ENCODE measurements around the gene TYROBP.

Gene TYROBP

GRCh38 chr19:35937345-35938281 is 29.5 kb upstream of the TYROBP start:
- peaks cover 20% of the 10 kb centered on the region for H3K4me1 ChIP-seq (ENCODE audit: low read depth, poor library complexity, severe bottlenecking)
- no peaks in the 10 kb centered on the region for H4K20me1 ChIP-seq (ENCODE audit: insufficient read depth)
- no peaks in the 10 kb centered on the region for H3K79me2 ChIP-seq (ENCODE audit: insufficient read depth, low read depth)
- no peak overlapping the region for H3K27ac ChIP-seq
- peak overlapping the region; percentile 83; the same call in 1 of the 2 replicates for H2AFZ ChIP-seq (ENCODE audit: low read depth)
- H3K36me3 ChIP-seq (ENCODE audit: insufficient read depth), result no peaks in the 10 kb centered on the region
- H3K9ac ChIP-seq, result no peak overlapping the region
- no peaks in the 10 kb centered on the region; the same call in 1 of the 2 replicates for H3K27me3 ChIP-seq (ENCODE audit: insufficient read depth, low read depth)
- no peak for TF ChIP-seq CTCF (conservative IDR thresholded peaks at IDR 0.05; ENCODE audit: low read depth, low read length)
- H3K4me3 ChIP-seq (IDR thresholded peaks at IDR 0.05; ENCODE audit: insufficient read depth, low read depth, low read length), result no peak overlapping the region
- H3K4me2 ChIP-seq, result peak overlapping the region; percentile 100

- Histone ChIP-seq H2AFZ (ENCODE audit: low read depth) (peak overlapping the region; percentile 83), H3K36me3 (ENCODE audit: insufficient read depth) (no peaks in the 10 kb centered on the region), H3K27me3 (ENCODE audit: insufficient read depth, low read depth) (no peaks in the 10 kb centered on the region; the same call in 1 of the 2 replicates), H3K4me1 (ENCODE audit: low read depth, poor library complexity, severe bottlenecking) (peaks cover 23% of the 10 kb centered on the region), H3K4me2 (peak overlapping the region; percentile 100), H3K79me2 (ENCODE audit: insufficient read depth, low read depth) (no peaks in the 10 kb centered on the region), H4K20me1 (ENCODE audit: insufficient read depth) (no peaks in the 10 kb centered on the region), H3K27ac (no peak overlapping the region), H3K9ac (peak overlapping the region; percentile 61), H3K4me3 (IDR thresholded peaks at IDR 0.05; ENCODE audit: insufficient read depth, low read depth, low read length) (no peak overlapping the region)
- TF ChIP-seq CTCF (conservative IDR thresholded peaks at IDR 0.05; ENCODE audit: low read depth, low read length), result no peak
Measured at GRCh38 chr19:35936738-35937268, 28.7 kb upstream of the TYROBP start.

- H3K9ac ChIP-seq, result peak within 1 kb of the TSS; percentile 61
- H3K4me1 ChIP-seq (ENCODE audit: low read depth, poor library complexity, severe bottlenecking), result peaks cover 24% of the 10 kb centered on the region
- H3K4me3 ChIP-seq (IDR thresholded peaks at IDR 0.05; ENCODE audit: insufficient read depth, low read depth, low read length), result no peak within 1 kb of the TSS
- H2AFZ ChIP-seq (ENCODE audit: low read depth), result peak within 1 kb of the TSS; percentile 89
- H3K36me3 ChIP-seq (ENCODE audit: insufficient read depth), result no peaks in the 10 kb centered on the region
- H3K27ac ChIP-seq, result no peak within 1 kb of the TSS
- no peak for TF ChIP-seq CTCF (conservative IDR thresholded peaks at IDR 0.05; ENCODE audit: low read depth, low read length)
- no peaks in the 10 kb centered on the region for H3K79me2 ChIP-seq (ENCODE audit: insufficient read depth, low read depth)
- H4K20me1 ChIP-seq (ENCODE audit: insufficient read depth), result no peaks in the 10 kb centered on the region
- no peaks in the 10 kb centered on the region; the same call in 1 of the 2 replicates for H3K27me3 ChIP-seq (ENCODE audit: insufficient read depth, low read depth)
- peak within 1 kb of the TSS; percentile 100 for H3K4me2 ChIP-seq
Measured at GRCh38 chr19:35935911-35936737, 28.0 kb upstream of the TYROBP start, which contains the start of gene LRFN3. Gene LRFN3, plus strand, starts transcription at chr19:35936374. Its CDS starts 3,052 bp downstream, at chr19:35939426.

- no peak for TF ChIP-seq CTCF (conservative IDR thresholded peaks at IDR 0.05; ENCODE audit: low read depth, low read length)
- H2AFZ ChIP-seq (ENCODE audit: low read depth), result peak overlapping the region; percentile 71; the same call in 1 of the 2 replicates
- no peak overlapping the region for H3K9ac ChIP-seq
- no peak overlapping the region for H3K4me3 ChIP-seq (IDR thresholded peaks at IDR 0.05; ENCODE audit: insufficient read depth, low read depth, low read length)
- H4K20me1 ChIP-seq (ENCODE audit: insufficient read depth), result no peaks in the 10 kb centered on the region
- H3K36me3 ChIP-seq (ENCODE audit: insufficient read depth), result no peaks in the 10 kb centered on the region
- H3K4me1 ChIP-seq (ENCODE audit: low read depth, poor library complexity, severe bottlenecking), result peaks cover 23% of the 10 kb centered on the region
- no peak overlapping the region for H3K27ac ChIP-seq
- no peaks in the 10 kb centered on the region for H3K79me2 ChIP-seq (ENCODE audit: insufficient read depth, low read depth)
- peaks cover 4% of the 10 kb centered on the region; the same call in 1 of the 2 replicates for H3K27me3 ChIP-seq (ENCODE audit: insufficient read depth, low read depth)
- peak overlapping the region; percentile 21; the same call in 1 of the 2 replicates for H3K4me2 ChIP-seq
Measured at GRCh38 chr19:35932291-35932936, 24.3 kb upstream of the TYROBP start.
